ENCODE measurements around the gene C5AR1.

C5AR1 gene

GRCh38 chr19:47273313-47274070 lies 36.2 kb upstream of the C5AR1 start (continued):
- TF ChIP-seq ZNF292 (tag by site-specific recombination; IDR thresholded peaks at IDR 0.05; ENCODE audit: borderline replicate concordance, low read depth) (no peak), ZNF473 (tag by site-specific recombination; IDR thresholded peaks at IDR 0.05) (no peak), ZFP37 (tag by site-specific recombination; IDR thresholded peaks at IDR 0.05) (peak; percentile 28; the same call in 1 of the 2 replicates), ZNF510 (tag by site-specific recombination; IDR thresholded peaks at IDR 0.05; ENCODE audit: insufficient replicate concordance) (no peak), ZNF404 (tag by site-specific recombination; IDR thresholded peaks at IDR 0.05) (no peak), ZNF561 (tag by site-specific recombination; IDR thresholded peaks at IDR 0.05; ENCODE audit: borderline replicate concordance) (peak; percentile 65; the same call in 1 of the 2 replicates), SP2 (tag by site-specific recombination; IDR thresholded peaks at IDR 0.05) (peak; percentile 67), RBAK (tag by site-specific recombination; IDR thresholded peaks at IDR 0.05) (no peak), ATF2 (tag by site-specific recombination; IDR thresholded peaks at IDR 0.05; ENCODE audit: low read depth) (no peak), ZBTB48 (tag by site-specific recombination; IDR thresholded peaks at IDR 0.05) (peak; percentile 77), ZNF148 (tag by site-specific recombination; IDR thresholded peaks at IDR 0.05; ENCODE audit: borderline replicate concordance) (no peak), ZNF302 (tag by site-specific recombination; IDR thresholded peaks at IDR 0.05; ENCODE audit: low read depth) (no peak), ZNF223 (tag by site-specific recombination; IDR thresholded peaks at IDR 0.05) (no peak; the same call in 1 of the 2 replicates), ZNF19 (tag by site-specific recombination; IDR thresholded peaks at IDR 0.05; ENCODE audit: low read depth) (no peak), YY2 (tag by site-specific recombination; IDR thresholded peaks at IDR 0.05) (no peak), ZNF548 (tag by site-specific recombination; IDR thresholded peaks at IDR 0.05) (no peak), ZNF830 (tag by site-specific recombination; IDR thresholded peaks at IDR 0.05; ENCODE audit: low read depth) (no peak), ZNF660 (tag by site-specific recombination; IDR thresholded peaks at IDR 0.05) (no peak; the same call in 1 of the 2 replicates), ZNF530 (tag by site-specific recombination; IDR thresholded peaks at IDR 0.05; ENCODE audit: low read depth) (no peak), ZNF658 (tag by site-specific recombination; IDR thresholded peaks at IDR 0.05) (no peak), ZSCAN30 (tag by site-specific recombination; IDR thresholded peaks at IDR 0.05) (peak; percentile 77; the same call in 1 of the 2 replicates), ZNF776 (tag by site-specific recombination; IDR thresholded peaks at IDR 0.05; ENCODE audit: borderline replicate concordance) (no peak), ZNF350 (tag by site-specific recombination; IDR thresholded peaks at IDR 0.05) (no peak), ZNF311 (tag by site-specific recombination; IDR thresholded peaks at IDR 0.05; ENCODE audit: borderline replicate concordance) (no peak), ZNF624 (tag by site-specific recombination; IDR thresholded peaks at IDR 0.05) (no peak), ZNF76 (tag by site-specific recombination; IDR thresholded peaks at IDR 0.05; ENCODE audit: borderline replicate concordance, low read depth) (peak; percentile 67), WT1 (tag by site-specific recombination; IDR thresholded peaks at IDR 0.05) (no peak; the same call in 1 of the 2 replicates), SP7 (tag by site-specific recombination; IDR thresholded peaks at IDR 0.05) (peak; percentile 42), ZBTB6 (tag by site-specific recombination; IDR thresholded peaks at IDR 0.05) (no peak)
- TF ChIP-seq, protein P1, sequence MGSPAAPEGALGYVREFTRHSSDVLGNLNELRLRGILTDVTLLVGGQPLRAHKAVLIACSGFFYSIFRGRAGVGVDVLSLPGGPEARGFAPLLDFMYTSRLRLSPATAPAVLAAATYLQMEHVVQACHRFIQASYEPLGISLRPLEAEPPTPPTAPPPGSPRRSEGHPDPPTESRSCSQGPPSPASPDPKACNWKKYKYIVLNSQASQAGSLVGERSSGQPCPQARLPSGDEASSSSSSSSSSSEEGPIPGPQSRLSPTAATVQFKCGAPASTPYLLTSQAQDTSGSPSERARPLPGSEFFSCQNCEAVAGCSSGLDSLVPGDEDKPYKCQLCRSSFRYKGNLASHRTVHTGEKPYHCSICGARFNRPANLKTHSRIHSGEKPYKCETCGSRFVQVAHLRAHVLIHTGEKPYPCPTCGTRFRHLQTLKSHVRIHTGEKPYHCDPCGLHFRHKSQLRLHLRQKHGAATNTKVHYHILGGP (tag by site-specific recombination; IDR thresholded peaks at IDR 0.05): no peak
- TF ChIP-seq, protein P2, sequence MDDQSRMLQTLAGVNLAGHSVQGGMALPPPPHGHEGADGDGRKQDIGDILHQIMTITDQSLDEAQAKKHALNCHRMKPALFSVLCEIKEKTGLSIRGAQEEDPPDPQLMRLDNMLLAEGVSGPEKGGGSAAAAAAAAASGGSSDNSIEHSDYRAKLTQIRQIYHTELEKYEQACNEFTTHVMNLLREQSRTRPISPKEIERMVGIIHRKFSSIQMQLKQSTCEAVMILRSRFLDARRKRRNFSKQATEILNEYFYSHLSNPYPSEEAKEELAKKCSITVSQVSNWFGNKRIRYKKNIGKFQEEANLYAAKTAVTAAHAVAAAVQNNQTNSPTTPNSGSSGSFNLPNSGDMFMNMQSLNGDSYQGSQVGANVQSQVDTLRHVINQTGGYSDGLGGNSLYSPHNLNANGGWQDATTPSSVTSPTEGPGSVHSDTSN (CRISPR knock-in tag; IDR thresholded peaks at IDR 0.05): no peak
- TF ChIP-seq, protein P3, sequence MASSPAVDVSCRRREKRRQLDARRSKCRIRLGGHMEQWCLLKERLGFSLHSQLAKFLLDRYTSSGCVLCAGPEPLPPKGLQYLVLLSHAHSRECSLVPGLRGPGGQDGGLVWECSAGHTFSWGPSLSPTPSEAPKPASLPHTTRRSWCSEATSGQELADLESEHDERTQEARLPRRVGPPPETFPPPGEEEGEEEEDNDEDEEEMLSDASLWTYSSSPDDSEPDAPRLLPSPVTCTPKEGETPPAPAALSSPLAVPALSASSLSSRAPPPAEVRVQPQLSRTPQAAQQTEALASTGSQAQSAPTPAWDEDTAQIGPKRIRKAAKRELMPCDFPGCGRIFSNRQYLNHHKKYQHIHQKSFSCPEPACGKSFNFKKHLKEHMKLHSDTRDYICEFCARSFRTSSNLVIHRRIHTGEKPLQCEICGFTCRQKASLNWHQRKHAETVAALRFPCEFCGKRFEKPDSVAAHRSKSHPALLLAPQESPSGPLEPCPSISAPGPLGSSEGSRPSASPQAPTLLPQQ (tag by site-specific recombination; IDR thresholded peaks at IDR 0.05): peak; percentile 95
